SK-N-SH treated with all-trans-retinoic acid at 6 μM for 48 hours (cell line): ENCODE measurements around the gene PFKFB2.

ENCODE experiments used
- ATAC-seq: fragments of 200-7000 bp; cut with Tn5 transposase; 3 replicates; pipeline ENCODE4 v1.9.1; 2020; ENCODE audit warnings: mild to moderate bottlenecking, moderate library complexity
- ARNTL ChIP-seq: fragments of 450-650 bp; formaldehyde crosslinking; IDR thresholded peaks from 2 replicates; pipeline ENCODE4 v1.5.0; 2020; ENCODE audit warnings: low read depth, mild to moderate bottlenecking, moderate library complexity, borderline replicate concordance
- BACH2 ChIP-seq: fragments of 250-450 bp; sonication (Bioruptor Pico); IDR thresholded peaks from 2 replicates; pipeline ENCODE4 v1.9.0; 2021; ENCODE audit warnings: mild to moderate bottlenecking, borderline replicate concordance
- CSDC2 ChIP-seq: fragments of 250-450 bp; sonication (Bioruptor Pico); IDR thresholded peaks from 2 replicates; pipeline ENCODE4 v1.5.0; 2020; ENCODE audit warnings: mild to moderate bottlenecking, moderate library complexity
- ESRRG ChIP-seq: fragments of 250-450 bp; sonication (Bioruptor Pico); IDR thresholded peaks from 2 replicates; pipeline ENCODE4 v1.6.1; 2021; ENCODE audit warnings: mild to moderate bottlenecking
- GLIS3 ChIP-seq: fragments of 250-450 bp; sonication (Bioruptor Pico); IDR thresholded peaks from 2 replicates; pipeline ENCODE4 v1.5.0; 2020; ENCODE audit warnings: mild to moderate bottlenecking, moderate library complexity
- ISL1 ChIP-seq: fragments of 250-450 bp; sonication (Bioruptor Pico); IDR thresholded peaks from 2 replicates; pipeline ENCODE4 v2.1.2; 2022; ENCODE audit warnings: mild to moderate bottlenecking, moderate library complexity
- OSR1 ChIP-seq: fragments of 250-450 bp; sonication (Bioruptor Pico); IDR thresholded peaks from 2 replicates; pipeline ENCODE4 v1.8.0; 2022; ENCODE audit warnings: moderate library complexity, mild to moderate bottlenecking, inconsistent platforms
- PPARA ChIP-seq: fragments of 250-450 bp; sonication (Bioruptor Pico); IDR thresholded peaks from 2 replicates; pipeline ENCODE4 v1.5.0; 2020; ENCODE audit warnings: mild to moderate bottlenecking, borderline replicate concordance
- RARB ChIP-seq: fragments of 250-450 bp; sonication (Bioruptor Pico); IDR thresholded peaks from 2 replicates; pipeline ENCODE4 v1.8.0; 2021; ENCODE audit warnings: mild to moderate bottlenecking, moderate library complexity
- SNAI2 ChIP-seq: fragments of 250-450 bp; sonication (Bioruptor Pico); IDR thresholded peaks from 2 replicates; pipeline ENCODE4 v1.5.0; 2020; ENCODE audit warnings: mild to moderate bottlenecking, moderate library complexity
- TCF4 ChIP-seq: fragments of 250-450 bp; sonication (Bioruptor Pico); IDR thresholded peaks from 2 replicates; pipeline ENCODE4 v1.8.0; 2021; ENCODE audit warnings: mild to moderate bottlenecking, moderate library complexity, borderline replicate concordance
- TOX ChIP-seq: fragments of 250-450 bp; sonication (Bioruptor Pico); IDR thresholded peaks from 2 replicates; pipeline ENCODE4 v1.8.0; 2021; ENCODE audit warnings: mild to moderate bottlenecking, moderate library complexity, borderline replicate concordance
- TSHZ2 ChIP-seq: fragments of 250-450 bp; sonication (Bioruptor Pico); IDR thresholded peaks from 2 replicates; pipeline ENCODE4 v1.5.0; 2020; ENCODE audit warnings: mild to moderate bottlenecking, moderate library complexity
- ZC3H10 ChIP-seq: fragments of 250-450 bp; sonication (Bioruptor Pico); IDR thresholded peaks from 2 replicates; pipeline ENCODE4 v1.5.1; 2021; ENCODE audit warnings: mild to moderate bottlenecking, moderate library complexity
- ZFP3 ChIP-seq: fragments of 250-450 bp; sonication (Bioruptor Pico); IDR thresholded peaks from 2 replicates; pipeline ENCODE4 v1.5.0; 2020; ENCODE audit warnings: mild to moderate bottlenecking, moderate library complexity
- ZFP30 ChIP-seq: fragments of 450-650 bp; formaldehyde crosslinking; IDR thresholded peaks from 2 replicates; pipeline ENCODE4 v1.5.0; 2022; ENCODE audit warnings: mild to moderate bottlenecking, moderate library complexity
- ZNF565 ChIP-seq: fragments of 450-650 bp; formaldehyde crosslinking; conservative IDR thresholded peaks from 2 replicates; pipeline ENCODE4 v1.5.0; 2020; ENCODE audit warnings: low read depth, mild to moderate bottlenecking, moderate library complexity
- ZNF70 ChIP-seq: fragments of 450-650 bp; formaldehyde crosslinking; IDR thresholded peaks from 2 replicates; pipeline ENCODE4 v1.5.0; 2020; ENCODE audit warnings: mild to moderate bottlenecking, moderate library complexity
- ZNF8 ChIP-seq: fragments of 450-650 bp; formaldehyde crosslinking; IDR thresholded peaks from 2 replicates; pipeline ENCODE4 v1.5.0; 2020; ENCODE audit warnings: mild to moderate bottlenecking, moderate library complexity
- TF ChIP-seq, protein P1 (sequence below): fragments of 250-450 bp; sonication (Bioruptor Pico); IDR thresholded peaks from 2 replicates; pipeline ENCODE4 v1.5.1; 2020; ENCODE audit warnings: low read depth, mild to moderate bottlenecking, moderate library complexity
- TF ChIP-seq, protein P2 (sequence below): fragments of 250-450 bp; sonication (Bioruptor Pico); IDR thresholded peaks from 2 replicates; pipeline ENCODE4 v1.8.0; 2020; ENCODE audit warnings: mild to moderate bottlenecking, moderate library complexity, borderline replicate concordance
- TF ChIP-seq, protein P3 (sequence below): fragments of 250-450 bp; sonication (Bioruptor Pico); IDR thresholded peaks from 2 replicates; pipeline ENCODE4 v1.8.0; 2021; ENCODE audit warnings: low read depth, mild to moderate bottlenecking, moderate library complexity, borderline replicate concordance
- TF ChIP-seq, protein P4 (sequence below): fragments of 250-450 bp; sonication (Bioruptor Pico); IDR thresholded peaks from 2 replicates; pipeline ENCODE4 v1.5.1; 2021; ENCODE audit warnings: mild to moderate bottlenecking, moderate library complexity

PFKFB2 gene

GRCh38 chr1:207072233-207072632 lies 19.2 kb downstream of the PFKFB2 start:
- no peak for TF ChIP-seq TSHZ2
- no peak for TF ChIP-seq ZNF8 (CRISPR knock-in tag)
- TF ChIP-seq ZFP3 = no peak
- no peak for TF ChIP-seq OSR1
- TF ChIP-seq BACH2 (CRISPR knock-in tag) = no peak
- TF ChIP-seq ISL1 (CRISPR knock-in tag) = no peak
- TF ChIP-seq ZFP30 (CRISPR knock-in tag) = no peak
- TF ChIP-seq ESRRG (CRISPR knock-in tag) = no peak
- no peak for TF ChIP-seq SNAI2 (CRISPR knock-in tag)
- no peak for TF ChIP-seq PPARA
- no peak for TF ChIP-seq GLIS3 (CRISPR knock-in tag)
- no peak for TF ChIP-seq ZC3H10
- TF ChIP-seq CSDC2 (CRISPR knock-in tag) = no peak
- TF ChIP-seq, protein P1, sequence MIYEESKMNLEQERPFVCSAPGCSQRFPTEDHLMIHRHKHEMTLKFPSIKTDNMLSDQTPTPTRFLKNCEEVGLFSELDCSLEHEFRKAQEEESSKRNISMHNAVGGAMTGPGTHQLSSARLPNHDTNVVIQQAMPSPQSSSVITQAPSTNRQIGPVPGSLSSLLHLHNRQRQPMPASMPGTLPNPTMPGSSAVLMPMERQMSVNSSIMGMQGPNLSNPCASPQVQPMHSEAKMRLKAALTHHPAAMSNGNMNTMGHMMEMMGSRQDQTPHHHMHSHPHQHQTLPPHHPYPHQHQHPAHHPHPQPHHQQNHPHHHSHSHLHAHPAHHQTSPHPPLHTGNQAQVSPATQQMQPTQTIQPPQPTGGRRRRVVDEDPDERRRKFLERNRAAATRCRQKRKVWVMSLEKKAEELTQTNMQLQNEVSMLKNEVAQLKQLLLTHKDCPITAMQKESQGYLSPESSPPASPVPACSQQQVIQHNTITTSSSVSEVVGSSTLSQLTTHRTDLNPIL (CRISPR knock-in tag) = no peak
- no peak for TF ChIP-seq ZNF565 (CRISPR knock-in tag)
- no peak for ATAC-seq

DNA sequence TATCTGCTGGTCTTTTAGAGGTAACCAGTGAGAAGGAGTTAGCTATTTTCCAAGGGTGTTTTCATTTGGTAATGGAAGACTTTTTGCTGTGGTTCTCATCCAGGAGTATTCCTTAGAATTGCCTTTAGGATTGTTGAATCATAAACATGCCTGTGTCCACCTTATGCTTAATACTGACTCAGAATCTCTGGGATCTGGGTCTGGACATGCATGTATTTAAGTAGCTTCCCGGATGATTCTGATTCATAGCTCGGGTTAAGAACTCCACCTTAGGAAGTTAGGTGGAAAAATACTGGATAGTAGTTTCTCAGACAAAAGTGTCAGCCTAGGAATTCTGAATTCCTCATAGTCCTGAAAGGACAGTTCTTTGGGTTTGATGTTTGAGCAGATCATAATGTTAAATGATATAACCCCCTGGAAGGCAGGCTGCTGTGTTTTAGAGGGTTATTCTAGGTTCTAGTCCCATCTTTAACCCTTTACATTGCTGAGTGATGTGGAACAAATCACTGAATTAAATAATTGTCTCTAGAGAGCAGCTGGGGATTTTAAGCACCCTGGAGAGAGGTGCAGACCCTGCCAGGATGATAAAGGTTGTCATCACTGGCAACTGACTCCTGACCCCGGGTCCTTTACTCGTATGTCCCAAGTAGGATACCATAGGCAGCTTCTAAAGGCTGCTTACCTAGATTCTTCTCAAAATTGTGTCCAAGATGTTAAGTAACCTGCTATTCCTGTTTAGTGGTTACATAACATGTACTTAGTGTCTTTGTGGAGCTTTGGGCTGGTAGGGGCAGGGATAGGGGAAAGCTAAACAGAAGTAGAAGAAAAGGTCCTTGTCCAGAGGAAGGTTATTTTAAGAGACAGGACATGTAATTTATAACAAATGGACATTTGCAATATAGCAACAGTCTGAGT lies 21.1 kb downstream of the PFKFB2 start:
- TF ChIP-seq ZNF565 (CRISPR knock-in tag) = no peak
- TF ChIP-seq ZFP3 = no peak
- TF ChIP-seq TCF4 (CRISPR knock-in tag) = no peak
- TF ChIP-seq SNAI2 (CRISPR knock-in tag) = no peak
- TF ChIP-seq, protein P2, sequence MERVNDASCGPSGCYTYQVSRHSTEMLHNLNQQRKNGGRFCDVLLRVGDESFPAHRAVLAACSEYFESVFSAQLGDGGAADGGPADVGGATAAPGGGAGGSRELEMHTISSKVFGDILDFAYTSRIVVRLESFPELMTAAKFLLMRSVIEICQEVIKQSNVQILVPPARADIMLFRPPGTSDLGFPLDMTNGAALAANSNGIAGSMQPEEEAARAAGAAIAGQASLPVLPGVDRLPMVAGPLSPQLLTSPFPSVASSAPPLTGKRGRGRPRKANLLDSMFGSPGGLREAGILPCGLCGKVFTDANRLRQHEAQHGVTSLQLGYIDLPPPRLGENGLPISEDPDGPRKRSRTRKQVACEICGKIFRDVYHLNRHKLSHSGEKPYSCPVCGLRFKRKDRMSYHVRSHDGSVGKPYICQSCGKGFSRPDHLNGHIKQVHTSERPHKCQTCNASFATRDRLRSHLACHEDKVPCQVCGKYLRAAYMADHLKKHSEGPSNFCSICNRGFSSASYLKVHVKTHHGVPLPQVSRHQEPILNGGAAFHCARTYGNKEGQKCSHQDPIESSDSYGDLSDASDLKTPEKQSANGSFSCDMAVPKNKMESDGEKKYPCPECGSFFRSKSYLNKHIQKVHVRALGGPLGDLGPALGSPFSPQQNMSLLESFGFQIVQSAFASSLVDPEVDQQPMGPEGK (CRISPR knock-in tag) = no peak
- TF ChIP-seq PPARA = no peak
- TF ChIP-seq ISL1 (CRISPR knock-in tag) = no peak
- TF ChIP-seq RARB (CRISPR knock-in tag) = no peak
- no peak for TF ChIP-seq ARNTL (CRISPR knock-in tag)
- no peak for TF ChIP-seq BACH2 (CRISPR knock-in tag)
- no peak for TF ChIP-seq TOX (CRISPR knock-in tag)
- TF ChIP-seq, protein P1 (CRISPR knock-in tag) = no peak
- TF ChIP-seq ESRRG (CRISPR knock-in tag) = no peak
- TF ChIP-seq GLIS3 (CRISPR knock-in tag) = no peak
- TF ChIP-seq, protein P3, sequence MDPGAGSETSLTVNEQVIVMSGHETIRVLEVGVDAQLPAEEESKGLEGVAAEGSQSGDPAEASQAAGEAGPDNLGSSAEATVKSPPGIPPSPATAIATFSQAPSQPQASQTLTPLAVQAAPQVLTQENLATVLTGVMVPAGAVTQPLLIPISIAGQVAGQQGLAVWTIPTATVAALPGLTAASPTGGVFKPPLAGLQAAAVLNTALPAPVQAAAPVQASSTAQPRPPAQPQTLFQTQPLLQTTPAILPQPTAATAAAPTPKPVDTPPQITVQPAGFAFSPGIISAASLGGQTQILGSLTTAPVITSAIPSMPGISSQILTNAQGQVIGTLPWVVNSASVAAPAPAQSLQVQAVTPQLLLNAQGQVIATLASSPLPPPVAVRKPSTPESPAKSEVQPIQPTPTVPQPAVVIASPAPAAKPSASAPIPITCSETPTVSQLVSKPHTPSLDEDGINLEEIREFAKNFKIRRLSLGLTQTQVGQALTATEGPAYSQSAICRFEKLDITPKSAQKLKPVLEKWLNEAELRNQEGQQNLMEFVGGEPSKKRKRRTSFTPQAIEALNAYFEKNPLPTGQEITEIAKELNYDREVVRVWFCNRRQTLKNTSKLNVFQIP = no peak
- TF ChIP-seq ZC3H10 = no peak
- TF ChIP-seq OSR1 = no peak
- TF ChIP-seq ZNF70 = no peak
- TF ChIP-seq, protein P4, sequence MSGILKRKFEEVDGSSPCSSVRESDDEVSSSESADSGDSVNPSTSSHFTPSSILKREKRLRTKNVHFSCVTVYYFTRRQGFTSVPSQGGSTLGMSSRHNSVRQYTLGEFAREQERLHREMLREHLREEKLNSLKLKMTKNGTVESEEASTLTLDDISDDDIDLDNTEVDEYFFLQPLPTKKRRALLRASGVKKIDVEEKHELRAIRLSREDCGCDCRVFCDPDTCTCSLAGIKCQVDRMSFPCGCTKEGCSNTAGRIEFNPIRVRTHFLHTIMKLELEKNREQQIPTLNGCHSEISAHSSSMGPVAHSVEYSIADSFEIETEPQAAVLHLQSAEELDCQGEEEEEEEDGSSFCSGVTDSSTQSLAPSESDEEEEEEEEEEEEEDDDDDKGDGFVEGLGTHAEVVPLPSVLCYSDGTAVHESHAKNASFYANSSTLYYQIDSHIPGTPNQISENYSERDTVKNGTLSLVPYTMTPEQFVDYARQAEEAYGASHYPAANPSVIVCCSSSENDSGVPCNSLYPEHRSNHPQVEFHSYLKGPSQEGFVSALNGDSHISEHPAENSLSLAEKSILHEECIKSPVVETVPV = no peak
- TF ChIP-seq, all 23 proteins: peak for 0
- no peak for ATAC-seq
